DOHH2 (cell line): ENCODE results near the gene TBC1D2B.

Experiments used
- H3F3A ChIP-seq: fragments of 200-600 bp; sonication (generic), shearing (Covaris generic); 2 replicates; pipeline ENCODE4 v1.6.0; 2016; ENCODE audit warnings: antibody characterized with exemption, mild to moderate bottlenecking; ENCODE audit not compliant: control insufficient read depth, insufficient read depth
- H3K27ac ChIP-seq: fragments of 200-600 bp; sonication (generic); 2 replicates; pipeline ENCODE4 v1.5.1; 2014; ENCODE audit warnings: low read depth, mild to moderate bottlenecking, low read length, moderate library complexity
- H3K27me3 ChIP-seq: fragments of 200-600 bp; sonication (generic); 2 replicates; pipeline ENCODE4 v1.6.1; 2014; ENCODE audit warnings: mild to moderate bottlenecking, low read length, mixed read lengths; ENCODE audit not compliant: control insufficient read depth
- H3K36me3 ChIP-seq: fragments of 200-600 bp; sonication (generic); 2 replicates; pipeline ENCODE4 v1.6.1; 2014; ENCODE audit warnings: mild to moderate bottlenecking, low read length, moderate library complexity, mixed read lengths; ENCODE audit not compliant: control insufficient read depth
- H3K4me1 ChIP-seq: fragments of 200-600 bp; sonication (generic); 2 replicates; pipeline ENCODE4 v1.6.1; 2014; ENCODE audit warnings: mild to moderate bottlenecking, low read length, mixed read lengths; ENCODE audit not compliant: control insufficient read depth
- H3K4me2 ChIP-seq: fragments of 200-600 bp; sonication (generic); 2 replicates; pipeline ENCODE4 v1.6.0; 2014; ENCODE audit warnings: mild to moderate bottlenecking, low read length, moderate library complexity
- H3K4me3 ChIP-seq: fragments of 200-600 bp; sonication (generic); 2 replicates; pipeline ENCODE4 v1.5.1; 2014; ENCODE audit warnings: mild to moderate bottlenecking, low read length, mixed read lengths
- H3K79me2 ChIP-seq: fragments of 200-600 bp; sonication (generic); 2 replicates; pipeline ENCODE4 v1.6.1; 2014; ENCODE audit warnings: mild to moderate bottlenecking, low read length, mixed read lengths; ENCODE audit not compliant: control insufficient read depth
- H3K9me2 ChIP-seq: fragments of 200-600 bp; sonication (generic); replicated peaks from 2 replicates; pipeline ENCODE4 v1.6.1; 2014; ENCODE audit warnings: mild to moderate bottlenecking, low read length, mixed read lengths; ENCODE audit not compliant: control insufficient read depth
- H3K9me3 ChIP-seq: fragments of 200-600 bp; sonication (generic); 2 replicates; pipeline ENCODE4 v1.6.1; 2014; ENCODE audit warnings: antibody characterized with exemption, low read length, mixed read lengths; ENCODE audit not compliant: control insufficient read depth, insufficient read depth
- H4K20me1 ChIP-seq: fragments of 200-600 bp; sonication (generic); 2 replicates; pipeline ENCODE4 v1.6.0; 2014; ENCODE audit warnings: low read depth, mild to moderate bottlenecking, antibody characterized with exemption, low read length, moderate library complexity; ENCODE audit not compliant: control insufficient read depth, insufficient read depth
- CTCF ChIP-seq: fragments of 200-600 bp; sonication (generic); IDR thresholded peaks from one replicate; pipeline ENCODE4 v1.5.1; 2014; ENCODE audit warnings: antibody characterized with exemption, mild to moderate bottlenecking, low read depth, low read length; ENCODE audit not compliant: poor library complexity, severe bottlenecking
- EZH2phosphoT487 ChIP-seq: fragments of 200-600 bp; sonication (generic); IDR thresholded peaks from 2 replicates; pipeline ENCODE4 v1.6.1; 2017; ENCODE audit warnings: borderline replicate concordance, mild to moderate bottlenecking, antibody characterized with exemption, low read length, moderate library complexity, mixed read lengths

Gene TBC1D2B

GRCh38 chr15:78035861-78036476 lies 41.5 kb downstream of the TBC1D2B start:
- Histone ChIP-seq H3K4me3 (no peak overlapping the region), H3K4me1 (peaks cover 31% of the 10 kb centered on the region), H3K27ac (no peak overlapping the region), H3K9me2 (no peaks in the 10 kb centered on the region), H3K27me3 (no peaks in the 10 kb centered on the region), H3K36me3 (peaks cover 3% of the 10 kb centered on the region; the same call in 1 of the 2 replicates), H4K20me1 (no peaks in the 10 kb centered on the region), H3K4me2 (no peak overlapping the region), H3F3A (peaks cover 3% of the 10 kb centered on the region; the same call in 1 of the 2 replicates), H3K79me2 (no peaks in the 10 kb centered on the region), H3K9me3 (no peaks in the 10 kb centered on the region)
- TF ChIP-seq CTCF, result no peak
- no peak for TF ChIP-seq EZH2phosphoT487

- no peak overlapping the region for H3K4me3 ChIP-seq
- H3K9me2 ChIP-seq, result no peaks in the 10 kb centered on the region
- H3K27ac ChIP-seq, result no peak overlapping the region
- H3K79me2 ChIP-seq, result no peaks in the 10 kb centered on the region
- H4K20me1 ChIP-seq, result no peaks in the 10 kb centered on the region
- TF ChIP-seq EZH2phosphoT487 (no peak), CTCF (no peak)
- H3F3A ChIP-seq, result peaks cover 3% of the 10 kb centered on the region; the same call in 1 of the 2 replicates
- no peak overlapping the region for H3K4me2 ChIP-seq
- H3K36me3 ChIP-seq, result peaks cover 3% of the 10 kb centered on the region; the same call in 1 of the 2 replicates
- no peaks in the 10 kb centered on the region for H3K27me3 ChIP-seq
- peaks cover 31% of the 10 kb centered on the region for H3K4me1 ChIP-seq
- H3K9me3 ChIP-seq, result no peaks in the 10 kb centered on the region
These were observed 42.2 kb downstream of the TBC1D2B start for GRCh38 chr15:78035321-78035751.

DNA sequence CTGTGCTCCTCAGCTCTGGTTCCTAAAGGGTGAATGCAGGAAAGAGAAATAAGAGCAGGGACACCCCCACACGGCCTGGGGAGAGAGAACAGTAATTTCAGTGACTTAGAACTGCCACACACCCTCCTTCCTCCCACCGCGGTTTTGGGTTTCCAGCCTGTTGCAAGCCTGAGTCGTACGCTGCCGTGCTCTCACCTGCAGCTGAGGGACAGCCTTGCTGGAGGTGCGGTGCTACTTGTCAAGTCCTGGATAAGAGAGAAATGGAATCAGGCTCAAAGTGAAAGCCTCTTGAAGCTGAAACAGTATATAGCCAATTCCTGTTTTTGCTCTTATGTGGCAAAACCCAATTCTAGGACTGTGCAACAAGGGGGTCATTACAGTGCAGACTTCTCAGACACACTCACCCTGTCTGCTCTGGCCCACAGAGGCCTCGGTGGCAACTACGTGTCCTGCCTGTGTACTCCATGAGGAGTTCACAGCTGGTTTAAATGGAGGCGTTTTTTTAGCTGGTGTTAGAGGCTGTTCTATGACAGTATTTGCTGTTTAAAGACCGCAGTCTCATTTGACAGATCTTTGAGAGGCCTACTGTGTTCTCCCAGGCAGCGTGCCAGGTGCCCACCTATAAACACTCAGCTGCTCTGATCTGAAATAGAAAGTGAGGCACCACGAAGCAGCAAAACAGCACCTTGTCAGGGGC lies 42.9 kb downstream of the TBC1D2B start:
- no peaks in the 10 kb centered on the region for H3K79me2 ChIP-seq

More for the DNA sequence above, 42.9 kb downstream of the TBC1D2B start:
- Histone ChIP-seq H3K4me2 (peak overlapping the region; percentile 29), H3K9me2 (no peaks in the 10 kb centered on the region), H3K4me1 (peaks cover 31% of the 10 kb centered on the region), H3K9me3 (no peaks in the 10 kb centered on the region), H3K4me3 (no peak overlapping the region), H4K20me1 (no peaks in the 10 kb centered on the region), H3K27ac (no peak overlapping the region), H3F3A (peaks cover 3% of the 10 kb centered on the region; the same call in 1 of the 2 replicates), H3K27me3 (no peaks in the 10 kb centered on the region), H3K36me3 (peaks cover 3% of the 10 kb centered on the region; the same call in 1 of the 2 replicates)
- no peak for TF ChIP-seq EZH2phosphoT487
- TF ChIP-seq CTCF, result no peak
